Measurements from ENCODE around the gene GRID2IP. TPM values are rescaled to one million over a fixed set of nuclear protein-coding genes. Genes with fewer than 3 reads are reported as not detected.

GRID2IP gene
- total RNA-seq, 1 donor from 2014 or later = 0.41 TPM

- Histone ChIP-seq H3K27me3 (ENCODE audit: low read depth) (no peaks in the 10 kb centered on the region), H3K4me1 (no peaks in the 10 kb centered on the region), H3K4me3 (no peak overlapping the region), H3K27ac (no peak overlapping the region), H3K36me3 (no peaks in the 10 kb centered on the region), H3K9me3 (no peaks in the 10 kb centered on the region)
- no peak for TF ChIP-seq CTCF (IDR thresholded peaks at IDR 0.05)
- ATAC-seq (no peak), DNase-seq (no peak)
- intact Hi-C loops (cut with DNase I) = no loop called here
These were observed 12.9 kb upstream of the GRID2IP start for GRCh38 chr7:6563936-6564770.

GRCh38 chr7:6562106-6562505 is 10.8 kb upstream of the GRID2IP start:
- TF ChIP-seq CTCF (IDR thresholded peaks at IDR 0.05) = no peak
- H3K4me3 ChIP-seq = no peak overlapping the region
- H3K36me3 ChIP-seq = no peaks in the 10 kb centered on the region
- no peaks in the 10 kb centered on the region for H3K9me3 ChIP-seq
- no peaks in the 10 kb centered on the region for H3K4me1 ChIP-seq
- no peak overlapping the region for H3K27ac ChIP-seq
- no peak for ATAC-seq
- DNase-seq = no peak
- no peaks in the 10 kb centered on the region for H3K27me3 ChIP-seq (ENCODE audit: low read depth)
- intact Hi-C loops (cut with DNase I) = no loop called here

GRCh38 chr7:6559896-6560295 is 8.6 kb upstream of the GRID2IP start:
- H3K4me1 ChIP-seq = no peaks in the 10 kb centered on the region

GRCh38 chr7:6558837-6559236 is 7.6 kb upstream of the GRID2IP start:
- ATAC-seq (no peak), DNase-seq (no peak)
- Histone ChIP-seq H3K36me3 (no peaks in the 10 kb centered on the region), H3K27me3 (ENCODE audit: low read depth) (no peaks in the 10 kb centered on the region), H3K27ac (no peak overlapping the region), H3K4me1 (no peaks in the 10 kb centered on the region), H3K9me3 (no peaks in the 10 kb centered on the region), H3K4me3 (no peak overlapping the region)
- TF ChIP-seq CTCF (IDR thresholded peaks at IDR 0.05) = no peak
- intact Hi-C loops (cut with DNase I) = no loop called here

More at GRCh38 chr7:6559896-6560295, 8.6 kb upstream of the GRID2IP start:
- ATAC-seq (no peak), DNase-seq (no peak)
- Histone ChIP-seq H3K4me3 (no peak overlapping the region), H3K36me3 (no peaks in the 10 kb centered on the region), H3K9me3 (no peaks in the 10 kb centered on the region), H3K27ac (no peak overlapping the region), H3K27me3 (ENCODE audit: low read depth) (no peaks in the 10 kb centered on the region)
- TF ChIP-seq CTCF (IDR thresholded peaks at IDR 0.05) = no peak
- intact Hi-C loops (cut with DNase I) = no loop called here

GRCh38 chr7:6556196-6556595 is 4.9 kb upstream of the GRID2IP start:
- intact Hi-C loops (cut with DNase I) = no loop called here
- no peak for DNase-seq
- Histone ChIP-seq H3K36me3 (no peaks in the 10 kb centered on the region), H3K4me1 (no peaks in the 10 kb centered on the region), H3K9me3 (no peaks in the 10 kb centered on the region), H3K27me3 (ENCODE audit: low read depth) (no peaks in the 10 kb centered on the region), H3K4me3 (no peak overlapping the region), H3K27ac (no peak overlapping the region)
- TF ChIP-seq CTCF (IDR thresholded peaks at IDR 0.05) = peak; percentile 6
- peak in 1 of 2 donors; percentile 21 for ATAC-seq
